ENCODE data around the gene SLC2A3.
"Not testable (repeated sequence)": the region's sequence is repeated elsewhere in the genome, so short reads cannot be mapped to it uniquely, and the experiment has no call there.

- TF ChIP-seq CTCF (IDR thresholded peaks at IDR 0.05); ZFX (IDR thresholded peaks at IDR 0.05; ENCODE audit: borderline replicate concordance): not testable (repeated sequence)
Observed at GRCh38 chr12:7971765-7972164, 35.8 kb upstream of the SLC2A3 start.
